Heart left ventricle (tissue), 13 donors: ENCODE data around the gene PPRC1.

Source experiments
- POLR2A ChIP-seq, 2 donors: fragments of 450-650 bp; IDR thresholded peaks; one replicate each; pipeline ENCODE4 v1.6.1; 2017; ENCODE audit warnings: antibody characterized with exemption in 2 of 2, mild to moderate bottlenecking in 2 of 2, moderate library complexity in 2 of 2
- TF ChIP-seq, protein P1 (sequence below), 12 donors: fragments of 200-600 bp; sonication (generic) in 4 of 12; IDR thresholded peaks; one replicate each; pipeline versions ENCODE4 v1.5.0 to v1.8.0; 2018 to 2022; ENCODE audit warnings: antibody characterized with exemption in 12 of 12, mild to moderate bottlenecking in 5 of 12
- donor health status: ischemic (EF 13 %, LVEDD 7.1; RV severe dilation, severe dysfunction).
- donor health status: DM: no; HTN: yes; CAD: no.
- donor health status: DM: no; HTN: no; CAD: no.
- donor health status: ischemic (EF 25% LVEDD 6.9; RV normal size, moderate dysfunction).
- donor health status: ischemic (EF 25% LVEDD 5.7; RV mildly dilated, moderate dysfunction).
- donor health status: ischemic (EF 35%, LVEDD 5.7; RV mildly dilated, moderate dysfunction).
- donor health status: nonischemic (EF 11% LVEDD 7.7; RV severe dilation, severe dysfunction).
- donor health status: DM: yes; HTN: yes; CAD: no.
- donor health status: PGD.
- donor health status: ischemic (EF 29% LVEDD 5.4; RV normal size, mild dysfunction).
- donor health status: nonischemic (EF 23%, LVEDD 6.1; RV moderate dilation, normal function).

DNA sequence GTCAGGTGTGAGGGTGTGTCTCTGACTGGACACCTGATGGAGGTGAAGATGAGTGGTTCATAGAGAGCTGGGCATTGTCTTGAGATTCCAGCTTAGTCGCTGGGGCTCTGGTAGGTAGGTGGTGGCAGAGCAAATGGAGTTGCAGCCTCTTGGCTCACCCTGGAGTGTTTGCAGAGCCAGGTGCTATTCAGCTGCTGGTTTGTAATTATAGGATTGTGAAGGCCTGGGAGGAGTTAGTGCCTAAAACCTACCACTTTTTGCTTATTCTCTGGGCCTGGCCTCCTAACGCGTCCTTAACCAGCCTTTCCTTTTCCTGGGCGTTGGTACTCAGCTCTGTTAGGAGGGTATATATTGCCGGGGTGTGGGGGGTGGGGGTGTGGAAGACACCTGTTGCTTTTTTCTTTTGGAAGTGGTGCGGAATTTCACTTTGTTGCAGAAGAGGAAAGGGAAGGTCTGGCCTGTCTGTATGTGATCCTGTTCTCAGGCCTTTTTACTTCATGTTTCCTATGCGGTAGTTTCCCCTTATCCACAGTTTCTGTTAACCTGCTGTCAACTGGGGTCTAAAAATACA is 3.2 kb downstream of the PPRC1 start:
- TF ChIP-seq, protein P1, sequence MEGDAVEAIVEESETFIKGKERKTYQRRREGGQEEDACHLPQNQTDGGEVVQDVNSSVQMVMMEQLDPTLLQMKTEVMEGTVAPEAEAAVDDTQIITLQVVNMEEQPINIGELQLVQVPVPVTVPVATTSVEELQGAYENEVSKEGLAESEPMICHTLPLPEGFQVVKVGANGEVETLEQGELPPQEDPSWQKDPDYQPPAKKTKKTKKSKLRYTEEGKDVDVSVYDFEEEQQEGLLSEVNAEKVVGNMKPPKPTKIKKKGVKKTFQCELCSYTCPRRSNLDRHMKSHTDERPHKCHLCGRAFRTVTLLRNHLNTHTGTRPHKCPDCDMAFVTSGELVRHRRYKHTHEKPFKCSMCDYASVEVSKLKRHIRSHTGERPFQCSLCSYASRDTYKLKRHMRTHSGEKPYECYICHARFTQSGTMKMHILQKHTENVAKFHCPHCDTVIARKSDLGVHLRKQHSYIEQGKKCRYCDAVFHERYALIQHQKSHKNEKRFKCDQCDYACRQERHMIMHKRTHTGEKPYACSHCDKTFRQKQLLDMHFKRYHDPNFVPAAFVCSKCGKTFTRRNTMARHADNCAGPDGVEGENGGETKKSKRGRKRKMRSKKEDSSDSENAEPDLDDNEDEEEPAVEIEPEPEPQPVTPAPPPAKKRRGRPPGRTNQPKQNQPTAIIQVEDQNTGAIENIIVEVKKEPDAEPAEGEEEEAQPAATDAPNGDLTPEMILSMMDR (IDR thresholded peaks at IDR 0.05), result no peak
- TF ChIP-seq POLR2A (IDR thresholded peaks at IDR 0.05), result no peak
